Fibroblast of lung (primary cell): ENCODE measurements around the gene CDK9.

Experiments
- CTCF ChIP-seq, 2 donors: IDR thresholded peaks in 1 of 2; conservative IDR thresholded peaks in 1 of 2; 1 replicate in 1 of 2; 2 replicates in 1 of 2; pipeline ENCODE4 v1.5.1; 2011 to 2012; ENCODE audit warnings: low read length in 2 of 2, control low read depth in 1 of 2, inconsistent platforms in 1 of 2, low read depth in 1 of 2, mild to moderate bottlenecking in 1 of 2
- EZH2 ChIP-seq: IDR thresholded peaks from 2 replicates; pipeline ENCODE4 v1.5.1; 2012; ENCODE audit warnings: low read length, control low read depth, mild to moderate bottlenecking; ENCODE audit errors: missing control alignments

DNA sequence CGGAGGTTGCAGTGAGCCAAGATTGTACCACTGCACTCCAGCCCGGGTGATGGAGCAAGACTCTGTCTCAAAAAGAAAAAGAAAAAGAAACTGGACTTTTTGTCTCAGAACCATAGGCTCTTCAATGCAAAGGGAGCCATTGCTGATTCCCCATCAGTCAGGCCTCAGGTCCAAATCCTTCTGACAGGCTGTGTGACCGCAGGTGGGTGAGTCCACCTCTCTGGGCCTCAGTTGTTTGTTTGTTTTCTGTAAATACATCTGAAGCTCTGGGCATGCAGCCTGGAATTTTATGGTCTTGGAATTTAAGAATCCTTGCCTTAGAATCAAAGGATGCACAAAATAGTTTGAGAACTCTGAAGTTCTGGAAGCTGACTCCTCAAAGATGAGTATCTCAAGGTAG is 29.6 kb upstream of the CDK9 start:
- no peak for TF ChIP-seq CTCF (conservative IDR thresholded peaks at IDR 0.05 in 1 of 2, IDR thresholded peaks at IDR 0.05 in 1 of 2; ENCODE audit: low read depth in 1 of 2, low read length in 2 of 2)
- TF ChIP-seq EZH2 = no peak
